ENCODE measurements around the gene TEC.

TEC gene

GRCh38 chr4:48180234-48180633 is 89.4 kb downstream of the TEC start:
- TF ChIP-seq CTCF (IDR thresholded peaks at IDR 0.05; ENCODE audit: control extremely low read depth, extremely low read depth, low read depth, missing control alignments): no peak
- ChIA-PET CTCF (interaction anchor here (1.7 kb wide), 1 partner anchor 16 kb away, joined by 5 read pairs; no protein-coding TSS in a partner anchor), POLR2A (no interaction called here)
- no peak for DNase-seq (ENCODE audit: extremely low spot score)

GRCh38 chr4:48178931-48179330 is 90.7 kb downstream of the TEC start:
- CTCF ChIA-PET: interaction anchor here (0.8 to 1.7 kb wide), 5 partner anchors 10 to 96 kb away, joined by 3 to 6 read pairs (median 3); no protein-coding TSS in a partner anchor

GRCh38 chr4:48175806-48176205 is 93.8 kb downstream of the TEC start:
- DNase-seq (ENCODE audit: extremely low spot score): no peak
- CTCF ChIA-PET: interaction anchor here (1.4 kb wide), 1 partner anchor 99 kb away, joined by 3 read pairs; no protein-coding TSS in a partner anchor
- TF ChIP-seq CTCF (IDR thresholded peaks at IDR 0.05; ENCODE audit: control extremely low read depth, extremely low read depth, low read depth, missing control alignments): no peak
- POLR2A ChIA-PET: no interaction called here

More at GRCh38 chr4:48178931-48179330, 90.7 kb downstream of the TEC start:
- no peak for DNase-seq (ENCODE audit: extremely low spot score)
- TF ChIP-seq CTCF (IDR thresholded peaks at IDR 0.05; ENCODE audit: control extremely low read depth, extremely low read depth, low read depth, missing control alignments): no peak
- POLR2A ChIA-PET: interaction anchor here (0.6 kb wide), 1 partner anchor 701 kb away, joined by 5 read pairs; no protein-coding TSS in a partner anchor

- CTCF ChIA-PET: interaction anchor here (1.1 to 1.4 kb wide), 3 partner anchors 22 to 100 kb away, joined by 3 read pairs; no protein-coding TSS in a partner anchor
- DNase-seq (ENCODE audit: extremely low spot score): no peak
- POLR2A ChIA-PET: no interaction called here
- no peak for TF ChIP-seq CTCF (IDR thresholded peaks at IDR 0.05; ENCODE audit: control extremely low read depth, extremely low read depth, low read depth, missing control alignments)
Measured at GRCh38 chr4:48175328-48175727, 94.3 kb downstream of the TEC start.

- POLR2A ChIA-PET: no interaction called here
- DNase-seq (ENCODE audit: extremely low spot score): peak; percentile 16
- CTCF ChIA-PET: interaction anchor here (1.1 to 1.7 kb wide), 4 partner anchors 10 to 117 kb away, joined by 3 to 8 read pairs (median 4); no protein-coding TSS in a partner anchor
- TF ChIP-seq CTCF (IDR thresholded peaks at IDR 0.05; ENCODE audit: control extremely low read depth, extremely low read depth, low read depth, missing control alignments): no peak
Measured at GRCh38 chr4:48173056-48173991, 96.3 kb downstream of the TEC start.

GRCh38 chr4:48172651-48173050 is 97.0 kb downstream of the TEC start:
- no peak for TF ChIP-seq CTCF (IDR thresholded peaks at IDR 0.05; ENCODE audit: control extremely low read depth, extremely low read depth, low read depth, missing control alignments)
- CTCF ChIA-PET: interaction anchor here (1.1 to 1.7 kb wide), 3 partner anchors 11 to 118 kb away, joined by 4 to 8 read pairs (median 4); no protein-coding TSS in a partner anchor
- POLR2A ChIA-PET: no interaction called here
- no peak for DNase-seq (ENCODE audit: extremely low spot score)

Measured in GM10248 (cell line).